Frontal cortex (tissue), 4 donors: ENCODE results near the gene LIG1. TPM values are rescaled to one million over a fixed set of nuclear protein-coding genes. Genes with fewer than 3 reads are reported as not detected.

Source experiments
- DNase-seq, 2 donors: peaks; one replicate each; pipeline ENCODE4 v3.0.0; 2012; ENCODE audit warnings: low spot score in 2 of 2
- FAIRE-seq: peaks from 2 replicates; lab custom pipeline; 2012; peaks lifted over from hg19 to GRCh38; lab: Jason Lieb, UNC
- total RNA-seq: library from RNA; depleted of rRNA; stranded (reverse); fragments of >200 nt; gene quantifications from one replicate; pipeline ENCODE4 v1.2.3, GENCODE V29; 2014
- donor health status: control.
- donor health status: control.
- donor health status: control.

LIG1 gene
- total RNA-seq, 1 donor from 2014 or later, result 17.9 TPM

GRCh38 chr19:48127561-48127960, 42.6 kb downstream of the LIG1 start:
- DNase-seq (no peak), FAIRE-seq (no peak)

GRCh38 chr19:48123907-48124651, 46.1 kb downstream of the LIG1 start:
- FAIRE-seq (no peak), DNase-seq (peak in 1 of 2 donors; percentile 54)

GRCh38 chr19:48122421-48122820, 47.7 kb downstream of the LIG1 start:
- no peak for FAIRE-seq

GRCh38 chr19:48121909-48122371, 48.2 kb downstream of the LIG1 start:
- DNase-seq (no peak), FAIRE-seq (no peak)

More at GRCh38 chr19:48122421-48122820, 47.7 kb downstream of the LIG1 start:
- DNase-seq, result no peak

GRCh38 chr19:48121066-48121465, 49.1 kb downstream of the LIG1 start:
- no peak for FAIRE-seq

GRCh38 chr19:48120505-48120904, 49.6 kb downstream of the LIG1 start:
- FAIRE-seq (no peak), DNase-seq (no peak)

More at GRCh38 chr19:48121066-48121465, 49.1 kb downstream of the LIG1 start:
- DNase-seq, result no peak

GRCh38 chr19:48118131-48118517, 52.0 kb downstream of the LIG1 start:
- DNase-seq, result no peak
- no peak for FAIRE-seq

GRCh38 chr19:48117515-48118130, 52.5 kb downstream of the LIG1 start:
- DNase-seq (no peak), FAIRE-seq (no peak)

GRCh38 chr19:48113190-48113917, 56.8 kb downstream of the LIG1 start:
- FAIRE-seq (no peak), DNase-seq (no peak)

- DNase-seq (no peak), FAIRE-seq (no peak)
Observed at GRCh38 chr19:48111280-48111679, 58.9 kb downstream of the LIG1 start.

- DNase-seq (peak; percentile 77 to 90), FAIRE-seq (no peak)
Observed at GRCh38 chr19:48110350-48110966, 59.7 kb downstream of the LIG1 start, which contains the start of gene PLA2G4C. TSS of gene PLA2G4C (minus strand) at chr19:48110817. CDS start at chr19:48106529, 4,288 bp downstream.

- FAIRE-seq, result no peak
- no peak for DNase-seq
Observed at GRCh38 chr19:48108997-48109782, 61.0 kb downstream of the LIG1 start.

GRCh38 chr19:48103922-48104321, 66.2 kb downstream of the LIG1 start:
- FAIRE-seq, result no peak
- no peak for DNase-seq

GRCh38 chr19:48102870-48103751, 67.0 kb downstream of the LIG1 start:
- DNase-seq, result no peak
- FAIRE-seq, result no peak

GRCh38 chr19:48095612-48096175, 74.5 kb downstream of the LIG1 start:
- no peak for DNase-seq
- no peak for FAIRE-seq

- FAIRE-seq (no peak), DNase-seq (no peak)
Observed at GRCh38 chr19:48094855-48095203, 75.3 kb downstream of the LIG1 start.

- FAIRE-seq (no peak), DNase-seq (no peak)
Observed at GRCh38 chr19:48094129-48094854, 75.9 kb downstream of the LIG1 start.
